GM12873 (cell line): ENCODE data around the gene CHTF18.

ENCODE experiments used
- CTCF ChIP-seq: IDR thresholded peaks from 2 replicates; pipeline ENCODE4 v1.5.1; 2012; ENCODE audit warnings: low read depth, mild to moderate bottlenecking, moderate library complexity, low read length, control low read depth; ENCODE audit not compliant: insufficient read depth; ENCODE audit errors: missing control alignments

Gene CHTF18

GRCh38 chr16:785563-786535 is 2.6 kb upstream of the CHTF18 start:
- peak; percentile 86 for TF ChIP-seq CTCF

- no peak for TF ChIP-seq CTCF
Observed at GRCh38 chr16:787321-787966, 976 bp upstream of the CHTF18 start.

- no peak for TF ChIP-seq CTCF
Observed at GRCh38 chr16:787978-788398, 432 bp upstream of the CHTF18 start, which contains the start of gene RPUSD1. Gene RPUSD1 (minus strand): TSS chr16:788381. CDS start chr16:787737, 644 bp downstream.

GRCh38 chr16:789191-789850 is 901 bp downstream of the CHTF18 start:
- no peak for TF ChIP-seq CTCF

GRCh38 chr16:790086-790485 is 1.7 kb downstream of the CHTF18 start:
- no peak for TF ChIP-seq CTCF

- no peak for TF ChIP-seq CTCF
Observed at GRCh38 chr16:791131-791530, 2.7 kb downstream of the CHTF18 start.
